Sigmoid colon (tissue), 7 donors: ENCODE measurements around the gene SUMO3. TPM values are rescaled to one million over a fixed set of nuclear protein-coding genes. Genes with fewer than 3 reads are reported as not detected.

Experiments used
- DNase-seq: peaks from one replicate; pipeline ENCODE4 v3.0.0-alpha.2; 2019
- H3K27ac ChIP-seq, 4 donors: fragments of 200-600 bp; sonication (generic); one replicate each; pipeline ENCODE4 v1.5.1; 2016 to 2019; ENCODE audit warnings: mild to moderate bottlenecking in 1 of 4
- H3K27me3 ChIP-seq, 3 donors: fragments of 200-600 bp; sonication (generic); one replicate each; pipeline ENCODE4 v1.5.1; 2019; ENCODE audit warnings: mild to moderate bottlenecking in 1 of 3
- H3K36me3 ChIP-seq, 4 donors: fragments of 200-600 bp; sonication (generic); one replicate each; pipeline ENCODE4 v1.5.1; 2016 to 2019
- H3K4me1 ChIP-seq, 4 donors: fragments of 200-600 bp; sonication (generic); one replicate each; pipeline ENCODE4 v1.5.1; 2017 to 2019
- H3K4me3 ChIP-seq, 4 donors: fragments of 200-600 bp; sonication (generic); one replicate each; pipeline ENCODE4 v1.5.1; 2017 to 2019; ENCODE audit warnings: mild to moderate bottlenecking in 2 of 4, moderate library complexity in 1 of 4
- H3K9me3 ChIP-seq, 4 donors: fragments of 200-600 bp in 3 of 4; sonication (generic) in 3 of 4; one replicate each; pipeline versions ENCODE4 v1.5.1 to v1.6.1; 2013 to 2019
- CTCF ChIP-seq, 4 experiments: fragments of 450-650 bp in 3 of 4; fragments of 200-600 bp in 1 of 4; IDR thresholded peaks; one replicate each; pipeline ENCODE4 v1.5.1; 2016 to 2019; ENCODE audit warnings: antibody characterized with exemption in 4 of 4, mild to moderate bottlenecking in 3 of 4, moderate library complexity in 2 of 4
- EP300 ChIP-seq, 4 donors: sonication (generic); formaldehyde crosslinking; IDR thresholded peaks; one replicate each; pipeline ENCODE4 v1.6.1; 2017; ENCODE audit warnings: antibody characterized with exemption in 4 of 4
- POLR2A ChIP-seq, 2 donors: fragments of 450-650 bp; IDR thresholded peaks; one replicate each; pipeline ENCODE4 v1.6.1; 2016; ENCODE audit warnings: antibody characterized with exemption in 2 of 2, mild to moderate bottlenecking in 2 of 2, moderate library complexity in 2 of 2
- POLR2AphosphoS5 ChIP-seq, 4 donors: sonication (generic); formaldehyde crosslinking; IDR thresholded peaks; one replicate each; pipeline ENCODE4 v1.6.1; 2017; ENCODE audit warnings: antibody characterized with exemption in 4 of 4
- WGBS, 2 donors: extraction: QIAGEN DNeasy Blood & Tissue Kit; methylation state at CpG; one replicate each; pipeline ENCODE4 v1.1.7; 2013; 5-methylcytosine and 5-hydroxymethylcytosine counted together
- intact Hi-C: fragments of 100-400 bp; cut with DNase I; formaldehyde crosslinking; loops from one replicate; pipeline ENCODE4 v1.15.1; 2023
- polyA plus RNA-seq, 3 donors: library from polyadenylated mRNA; stranded (reverse); fragments of 200-250 nt; gene quantifications; one replicate each; pipeline ENCODE4 v1.2.3, GENCODE V29; 2013
- total RNA-seq, 4 donors: library from RNA; depleted of rRNA; stranded (reverse); fragments of >200 nt; gene quantifications; one replicate each; pipeline ENCODE4 v1.1.0, GENCODE V29; 2016
- donor health status: healthy with polysubstance abuse.
- donor health status: Bipolar disorder and iron deficiency.
- donor health status: healthy.

Gene SUMO3
- total and polyA plus RNA-seq, 7 donors = 52.4 to 104 (median 60.1) TPM

- no peak for TF ChIP-seq EP300 (IDR thresholded peaks at IDR 0.05)
- TF ChIP-seq CTCF (IDR thresholded peaks at IDR 0.05) = peak in 2 of 4 experiments; percentile 19 to 23
- no peak for TF ChIP-seq POLR2AphosphoS5 (IDR thresholded peaks at IDR 0.05)
- no peak for TF ChIP-seq POLR2A (IDR thresholded peaks at IDR 0.05)
- WGBS, 2 donors = 3 to 7% methylated on average over 34 of the region's 34 CpGs
- Histone ChIP-seq H3K36me3 (peaks cover 14 to 24% (median 20%) of the 10 kb centered on the region in 4 donors), H3K27me3 (peaks cover 0 to 27% (median 0%) of the 10 kb centered on the region in 3 donors), H3K9me3 (no peaks in the 10 kb centered on the region), H3K4me3 (peak overlapping the region in 3 of 4 donors; percentile 27 to 42 (median 37)), H3K27ac (peak overlapping the region in 2 of 4 donors; percentile 12 to 54), H3K4me1 (peaks cover 0 to 23% (median 19%) of the 10 kb centered on the region in 4 donors)
- intact Hi-C loops = no loop called here
- DNase-seq = peak; percentile 79
Observed at GRCh38 chr21:44845418-44846223, 27.8 kb upstream of the SUMO3 start.

GRCh38 chr21:44844256-44844655, 26.4 kb upstream of the SUMO3 start:
- Histone ChIP-seq H3K9me3 (no peaks in the 10 kb centered on the region), H3K4me1 (peaks cover 0 to 23% (median 19%) of the 10 kb centered on the region in 4 donors), H3K4me3 (no peak overlapping the region), H3K36me3 (peaks cover 5 to 10% (median 7%) of the 10 kb centered on the region in 4 donors), H3K27ac (no peak overlapping the region), H3K27me3 (peaks cover 0 to 27% (median 0%) of the 10 kb centered on the region in 3 donors)
- no peak for TF ChIP-seq EP300 (IDR thresholded peaks at IDR 0.05)
- TF ChIP-seq POLR2A (IDR thresholded peaks at IDR 0.05) = no peak
- intact Hi-C loops = no loop called here
- 84 to 86% methylated on average over 16 of the region's 16 CpGs for WGBS, 2 donors
- no peak for DNase-seq

- intact Hi-C loops = no loop called here
- TF ChIP-seq POLR2AphosphoS5 (IDR thresholded peaks at IDR 0.05) (no peak), POLR2A (IDR thresholded peaks at IDR 0.05) (no peak), EP300 (IDR thresholded peaks at IDR 0.05) (no peak), CTCF (IDR thresholded peaks at IDR 0.05) (no peak)
- Histone ChIP-seq H3K4me1 (peaks cover 0 to 23% (median 19%) of the 10 kb centered on the region in 4 donors), H3K27ac (no peak overlapping the region), H3K36me3 (no peaks in the 10 kb centered on the region), H3K27me3 (peaks cover 0 to 27% (median 0%) of the 10 kb centered on the region in 3 donors), H3K4me3 (no peak overlapping the region), H3K9me3 (no peaks in the 10 kb centered on the region)
- no peak for DNase-seq
- WGBS, 2 donors = 82 to 85% methylated on average over 23 of the region's 23 CpGs
Observed at GRCh38 chr21:44842721-44843445, 25.0 kb upstream of the SUMO3 start.

- Histone ChIP-seq H3K27me3 (peaks cover 0 to 27% (median 0%) of the 10 kb centered on the region in 3 donors), H3K36me3 (no peaks in the 10 kb centered on the region), H3K27ac (no peak overlapping the region), H3K9me3 (no peaks in the 10 kb centered on the region), H3K4me1 (peaks cover 0 to 20% (median 17%) of the 10 kb centered on the region in 4 donors), H3K4me3 (no peak overlapping the region)
- no peak for DNase-seq
- intact Hi-C loops = no loop called here
- no peak for TF ChIP-seq POLR2A (IDR thresholded peaks at IDR 0.05)
- TF ChIP-seq EP300 (IDR thresholded peaks at IDR 0.05) = no peak
- TF ChIP-seq CTCF (IDR thresholded peaks at IDR 0.05) = no peak
- TF ChIP-seq POLR2AphosphoS5 (IDR thresholded peaks at IDR 0.05) = no peak
- 86 to 87% methylated on average over 10 of the region's 10 CpGs for WGBS, 2 donors
Observed at GRCh38 chr21:44842087-44842486, 24.2 kb upstream of the SUMO3 start.

- H3K9me3 ChIP-seq = no peaks in the 10 kb centered on the region
- peaks cover 0 to 13% (median 10%) of the 10 kb centered on the region in 4 donors for H3K4me1 ChIP-seq
- H3K27ac ChIP-seq = no peak overlapping the region
- TF ChIP-seq POLR2AphosphoS5 (IDR thresholded peaks at IDR 0.05) (no peak), EP300 (IDR thresholded peaks at IDR 0.05) (no peak), CTCF (IDR thresholded peaks at IDR 0.05) (no peak), POLR2A (IDR thresholded peaks at IDR 0.05) (no peak)
- intact Hi-C loops = no loop called here
- H3K36me3 ChIP-seq = no peaks in the 10 kb centered on the region
- H3K4me3 ChIP-seq = no peak overlapping the region
- peaks cover 0 to 27% (median 0%) of the 10 kb centered on the region in 3 donors for H3K27me3 ChIP-seq
- 85% methylated on average over 11 of the region's 11 CpGs for WGBS, 2 donors
- no peak for DNase-seq
Observed at GRCh38 chr21:44840771-44841170, 22.9 kb upstream of the SUMO3 start.
